ENCODE data around the gene DLGAP3. TPM values are rescaled to one million over a fixed set of nuclear protein-coding genes. Genes with fewer than 3 reads are reported as not detected.

DLGAP3 gene
- total RNA-seq, 1 donor from 2014 or later, result 0.21 TPM

GRCh38 chr1:34851431-34852105 is 77.9 kb downstream of the DLGAP3 start:
- Mint-ChIP-seq H3K4me3 (ENCODE audit: unreplicated experiment) (no peak overlapping the region), H3K27ac (ENCODE audit: unreplicated experiment) (no peak overlapping the region), H3K4me1 (ENCODE audit: unreplicated experiment) (peaks cover 17% of the 10 kb centered on the region), H3K9me3 (ENCODE audit: unreplicated experiment) (no peaks in the 10 kb centered on the region), H3K36me3 (ENCODE audit: unreplicated experiment) (peaks cover 20% of the 10 kb centered on the region), H3K27me3 (ENCODE audit: unreplicated experiment) (no peaks in the 10 kb centered on the region)
- TF ChIP-seq CTCF (IDR thresholded peaks at IDR 0.05), result no peak
- no peak for DNase-seq (ENCODE audit: extremely low spot score, unreplicated experiment)

- H3K36me3 Mint-ChIP-seq (ENCODE audit: unreplicated experiment), result peaks cover 20% of the 10 kb centered on the region
- no peak overlapping the region for H3K4me3 Mint-ChIP-seq (ENCODE audit: unreplicated experiment)
Measured at GRCh38 chr1:34850382-34850781, 79.1 kb downstream of the DLGAP3 start.

GRCh38 chr1:34847094-34847493 is 82.4 kb downstream of the DLGAP3 start:
- no peak for DNase-seq (ENCODE audit: extremely low spot score, unreplicated experiment)
- Mint-ChIP-seq H3K27ac (ENCODE audit: unreplicated experiment) (no peak overlapping the region), H3K36me3 (ENCODE audit: unreplicated experiment) (peaks cover 15% of the 10 kb centered on the region), H3K4me3 (ENCODE audit: unreplicated experiment) (no peak overlapping the region), H3K4me1 (ENCODE audit: unreplicated experiment) (peaks cover 10% of the 10 kb centered on the region), H3K9me3 (ENCODE audit: unreplicated experiment) (no peaks in the 10 kb centered on the region), H3K27me3 (ENCODE audit: unreplicated experiment) (no peaks in the 10 kb centered on the region)
- no peak for TF ChIP-seq CTCF (IDR thresholded peaks at IDR 0.05)

More at GRCh38 chr1:34850382-34850781, 79.1 kb downstream of the DLGAP3 start:
- Mint-ChIP-seq H3K27ac (ENCODE audit: unreplicated experiment) (no peak overlapping the region), H3K27me3 (ENCODE audit: unreplicated experiment) (no peaks in the 10 kb centered on the region), H3K4me1 (ENCODE audit: unreplicated experiment) (peaks cover 17% of the 10 kb centered on the region), H3K9me3 (ENCODE audit: unreplicated experiment) (no peaks in the 10 kb centered on the region)
- no peak for DNase-seq (ENCODE audit: extremely low spot score, unreplicated experiment)
- no peak for TF ChIP-seq CTCF (IDR thresholded peaks at IDR 0.05)

GRCh38 chr1:34846265-34846664 is 83.2 kb downstream of the DLGAP3 start:
- H3K36me3 Mint-ChIP-seq (ENCODE audit: unreplicated experiment), result peaks cover 15% of the 10 kb centered on the region
- TF ChIP-seq CTCF (IDR thresholded peaks at IDR 0.05), result no peak
- DNase-seq (ENCODE audit: extremely low spot score, unreplicated experiment), result no peak
- H3K27ac Mint-ChIP-seq (ENCODE audit: unreplicated experiment), result no peak overlapping the region
- no peaks in the 10 kb centered on the region for H3K9me3 Mint-ChIP-seq (ENCODE audit: unreplicated experiment)
- no peaks in the 10 kb centered on the region for H3K27me3 Mint-ChIP-seq (ENCODE audit: unreplicated experiment)
- H3K4me3 Mint-ChIP-seq (ENCODE audit: unreplicated experiment), result no peak overlapping the region
- H3K4me1 Mint-ChIP-seq (ENCODE audit: unreplicated experiment), result peaks cover 2% of the 10 kb centered on the region

- Mint-ChIP-seq H3K4me1 (ENCODE audit: unreplicated experiment) (no peaks in the 10 kb centered on the region), H3K9me3 (ENCODE audit: unreplicated experiment) (no peaks in the 10 kb centered on the region), H3K27me3 (ENCODE audit: unreplicated experiment) (no peaks in the 10 kb centered on the region), H3K4me3 (ENCODE audit: unreplicated experiment) (no peak overlapping the region), H3K36me3 (ENCODE audit: unreplicated experiment) (peaks cover 9% of the 10 kb centered on the region), H3K27ac (ENCODE audit: unreplicated experiment) (no peak overlapping the region)
- DNase-seq (ENCODE audit: extremely low spot score, unreplicated experiment), result no peak
- TF ChIP-seq CTCF (IDR thresholded peaks at IDR 0.05), result no peak
Measured at GRCh38 chr1:34845131-34845901, 84.1 kb downstream of the DLGAP3 start.

All from osteocyte (in vitro differentiated cells).